Measurements from ENCODE around the gene C1QTNF8.

The C1QTNF8 gene

GRCh38 chr16:1073566-1074378, 22.3 kb downstream of the C1QTNF8 start:
- no peak for DNase-seq

- DNase-seq: no peak
Measured at GRCh38 chr16:1073262-1073558, 22.8 kb downstream of the C1QTNF8 start.

- no peak for DNase-seq
Measured at GRCh38 chr16:1072526-1073261, 23.4 kb downstream of the C1QTNF8 start, which contains the start of gene SSTR5. Gene SSTR5, plus strand, starts transcription at chr16:1072747. Its CDS starts 6,122 bp downstream, at chr16:1078869.

GRCh38 chr16:1071561-1072225, 24.4 kb downstream of the C1QTNF8 start:
- no peak for DNase-seq

GRCh38 chr16:1070864-1071408, 25.1 kb downstream of the C1QTNF8 start:
- DNase-seq: no peak

GRCh38 chr16:1070084-1070863, 25.8 kb downstream of the C1QTNF8 start:
- no peak for DNase-seq

GRCh38 chr16:1069154-1069553, 26.9 kb downstream of the C1QTNF8 start:
- DNase-seq: no peak

- DNase-seq: no peak
Measured at GRCh38 chr16:1068451-1068850, 27.6 kb downstream of the C1QTNF8 start.

GRCh38 chr16:1067629-1068028, 28.4 kb downstream of the C1QTNF8 start:
- DNase-seq: no peak

GRCh38 chr16:1066584-1067172, 29.4 kb downstream of the C1QTNF8 start:
- DNase-seq: peak; percentile 27

GRCh38 chr16:1065469-1066128, 30.4 kb downstream of the C1QTNF8 start:
- no peak for DNase-seq

- DNase-seq: no peak
Measured at GRCh38 chr16:1063728-1064127, 32.3 kb downstream of the C1QTNF8 start.

- no peak for DNase-seq
Measured at GRCh38 chr16:1062895-1063294, 33.1 kb downstream of the C1QTNF8 start.

GRCh38 chr16:1061769-1062505, 34.1 kb downstream of the C1QTNF8 start:
- DNase-seq: no peak

GRCh38 chr16:1060416-1061340, 35.4 kb downstream of the C1QTNF8 start:
- no peak for DNase-seq

GRCh38 chr16:1059310-1059709, 36.7 kb downstream of the C1QTNF8 start:
- DNase-seq: no peak

GRCh38 chr16:1058216-1058615, 37.8 kb downstream of the C1QTNF8 start:
- no peak for DNase-seq

- no peak for DNase-seq
Measured at GRCh38 chr16:1057252-1057932, 38.7 kb downstream of the C1QTNF8 start.

GRCh38 chr16:1056196-1056595, 39.8 kb downstream of the C1QTNF8 start:
- no peak for DNase-seq
